OCI-LY1 (cell line): ENCODE measurements around the gene TMEM132A.
A peak's percentile ranks its signal among the peaks of the same experiment; 100 is the strongest.

Experiments
- H2AFZ ChIP-seq: fragments of 200-600 bp; sonication (generic), shearing (Covaris generic); 2 replicates; pipeline ENCODE4 v1.6.0; 2014; ENCODE audit warnings: antibody characterized with exemption, mild to moderate bottlenecking, low read length
- H3F3A ChIP-seq: fragments of 200-600 bp; sonication (generic), shearing (Covaris generic); 2 replicates; pipeline ENCODE4 v1.6.0; 2014; ENCODE audit warnings: mild to moderate bottlenecking, antibody characterized with exemption, low read length, moderate library complexity; ENCODE audit not compliant: insufficient read depth
- H3K27ac ChIP-seq: fragments of 200-600 bp; sonication (generic); 2 replicates; pipeline ENCODE4 v1.5.1; 2014; ENCODE audit warnings: low read length, mixed run types, mild to moderate bottlenecking, low read depth; ENCODE audit not compliant: poor library complexity, severe bottlenecking
- H3K27me3 ChIP-seq: fragments of 200-600 bp; sonication (generic); 2 replicates; pipeline ENCODE4 v1.6.0; 2014; ENCODE audit warnings: antibody characterized with exemption, mild to moderate bottlenecking, low read length, moderate library complexity; ENCODE audit not compliant: insufficient read depth
- H3K36me3 ChIP-seq: fragments of 200-600 bp; sonication (generic); 2 replicates; pipeline ENCODE4 v1.6.1; 2014; ENCODE audit warnings: mild to moderate bottlenecking, antibody characterized with exemption, low read length, moderate library complexity, mixed read lengths; ENCODE audit not compliant: insufficient read depth
- H3K4me1 ChIP-seq: fragments of 200-600 bp; sonication (generic); 2 replicates; pipeline ENCODE4 v1.5.1; 2014; ENCODE audit warnings: mild to moderate bottlenecking, low read length, moderate library complexity; ENCODE audit not compliant: insufficient read depth, severe bottlenecking
- H3K4me2 ChIP-seq: fragments of 200-600 bp; sonication (generic), shearing (Covaris generic); 2 replicates; pipeline ENCODE4 v1.6.1; 2014; ENCODE audit warnings: low read length
- H3K4me3 ChIP-seq: fragments of 200-600 bp; sonication (generic); 2 replicates; pipeline ENCODE4 v1.5.1; 2014; ENCODE audit warnings: low read length, low read depth, mild to moderate bottlenecking, mixed read lengths; ENCODE audit not compliant: poor library complexity, severe bottlenecking
- H3K79me2 ChIP-seq: fragments of 200-600 bp; shearing (Covaris generic); 2 replicates; pipeline ENCODE4 v1.6.1; 2016; ENCODE audit warnings: mixed run types, low read length, mixed read lengths; ENCODE audit not compliant: insufficient read depth
- H3K9ac ChIP-seq: fragments of 200-600 bp; sonication (generic), shearing (Covaris generic); 2 replicates; pipeline ENCODE4 v1.6.1; 2014; ENCODE audit warnings: mild to moderate bottlenecking, low read length, mixed read lengths
- H3K9me2 ChIP-seq: fragments of 200-600 bp; sonication (generic), shearing (Covaris generic); 2 replicates; pipeline ENCODE4 v1.6.1; 2014; ENCODE audit warnings: low read depth, mild to moderate bottlenecking, low read length, mixed read lengths
- H3K9me3 ChIP-seq: fragments of 200-600 bp; shearing (Covaris generic); 2 replicates; pipeline ENCODE4 v1.6.1; 2014; ENCODE audit warnings: low read length, mixed read lengths
- H4K20me1 ChIP-seq: fragments of 200-600 bp; sonication (generic), shearing (Covaris generic); 2 replicates; pipeline ENCODE4 v1.6.0; 2016; ENCODE audit warnings: mild to moderate bottlenecking, low read length; ENCODE audit not compliant: insufficient read depth
- EZH2 ChIP-seq: fragments of 200-600 bp; sonication (generic), shearing (Covaris generic); IDR thresholded peaks from 2 replicates; pipeline ENCODE4 v1.8.0; 2017; ENCODE audit warnings: borderline replicate concordance, mixed run types, mild to moderate bottlenecking, antibody characterized with exemption, low read length, moderate library complexity, mixed read lengths
- TF ChIP-seq, protein P1 (sequence below): fragments of 200-600 bp; sonication (generic), shearing (Covaris generic); IDR thresholded peaks from 2 replicates; pipeline ENCODE4 v1.5.1; 2017; ENCODE audit warnings: mild to moderate bottlenecking, antibody characterized with exemption, low read length, moderate library complexity, mixed read lengths

Gene TMEM132A

GRCh38 chr11:60924906-60925853, 920 bp downstream of the TMEM132A start:
- no peaks in the 10 kb centered on the region for H3K9me2 ChIP-seq
- H3K27me3 ChIP-seq: 0 out of 2 replicates have a peak, but pooled peaks cover 4% of the 10 kb centered on the region
- no peaks in the 10 kb centered on the region for H3K79me2 ChIP-seq
- no peak overlapping the region for H2AFZ ChIP-seq
- no peak; the same call in 1 of the 2 replicates for TF ChIP-seq EZH2
- TF ChIP-seq, protein P1, sequence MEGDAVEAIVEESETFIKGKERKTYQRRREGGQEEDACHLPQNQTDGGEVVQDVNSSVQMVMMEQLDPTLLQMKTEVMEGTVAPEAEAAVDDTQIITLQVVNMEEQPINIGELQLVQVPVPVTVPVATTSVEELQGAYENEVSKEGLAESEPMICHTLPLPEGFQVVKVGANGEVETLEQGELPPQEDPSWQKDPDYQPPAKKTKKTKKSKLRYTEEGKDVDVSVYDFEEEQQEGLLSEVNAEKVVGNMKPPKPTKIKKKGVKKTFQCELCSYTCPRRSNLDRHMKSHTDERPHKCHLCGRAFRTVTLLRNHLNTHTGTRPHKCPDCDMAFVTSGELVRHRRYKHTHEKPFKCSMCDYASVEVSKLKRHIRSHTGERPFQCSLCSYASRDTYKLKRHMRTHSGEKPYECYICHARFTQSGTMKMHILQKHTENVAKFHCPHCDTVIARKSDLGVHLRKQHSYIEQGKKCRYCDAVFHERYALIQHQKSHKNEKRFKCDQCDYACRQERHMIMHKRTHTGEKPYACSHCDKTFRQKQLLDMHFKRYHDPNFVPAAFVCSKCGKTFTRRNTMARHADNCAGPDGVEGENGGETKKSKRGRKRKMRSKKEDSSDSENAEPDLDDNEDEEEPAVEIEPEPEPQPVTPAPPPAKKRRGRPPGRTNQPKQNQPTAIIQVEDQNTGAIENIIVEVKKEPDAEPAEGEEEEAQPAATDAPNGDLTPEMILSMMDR: no peak
- H3K9me3 ChIP-seq: no peaks in the 10 kb centered on the region
- peak overlapping the region; percentile 59; the same call in 1 of the 2 replicates for H3K4me2 ChIP-seq
- no peaks in the 10 kb centered on the region for H3F3A ChIP-seq
- peaks cover 37% of the 10 kb centered on the region for H3K36me3 ChIP-seq
- peak overlapping the region; percentile 53 for H3K4me3 ChIP-seq
- H3K4me1 ChIP-seq: peaks cover 15% of the 10 kb centered on the region
- no peak overlapping the region for H3K9ac ChIP-seq
- H3K27ac ChIP-seq: no peak overlapping the region
- no peaks in the 10 kb centered on the region for H4K20me1 ChIP-seq

GRCh38 chr11:60925868-60926267, 1.6 kb downstream of the TMEM132A start:
- no peak overlapping the region for H3K9ac ChIP-seq
- H4K20me1 ChIP-seq: no peaks in the 10 kb centered on the region
- no peak overlapping the region for H2AFZ ChIP-seq
- H3F3A ChIP-seq: no peaks in the 10 kb centered on the region
- H3K9me2 ChIP-seq: no peaks in the 10 kb centered on the region
- H3K27ac ChIP-seq: no peak overlapping the region
- H3K4me2 ChIP-seq: no peak overlapping the region
- no peaks in the 10 kb centered on the region for H3K9me3 ChIP-seq
- H3K4me1 ChIP-seq: peaks cover 15% of the 10 kb centered on the region
- peaks cover 30% of the 10 kb centered on the region for H3K36me3 ChIP-seq
- 0 out of 2 replicates have a peak, but pooled peaks cover 4% of the 10 kb centered on the region for H3K27me3 ChIP-seq
- TF ChIP-seq, protein P1: no peak
- TF ChIP-seq EZH2: no peak
- no peaks in the 10 kb centered on the region for H3K79me2 ChIP-seq
- H3K4me3 ChIP-seq: no peak overlapping the region

DNA sequence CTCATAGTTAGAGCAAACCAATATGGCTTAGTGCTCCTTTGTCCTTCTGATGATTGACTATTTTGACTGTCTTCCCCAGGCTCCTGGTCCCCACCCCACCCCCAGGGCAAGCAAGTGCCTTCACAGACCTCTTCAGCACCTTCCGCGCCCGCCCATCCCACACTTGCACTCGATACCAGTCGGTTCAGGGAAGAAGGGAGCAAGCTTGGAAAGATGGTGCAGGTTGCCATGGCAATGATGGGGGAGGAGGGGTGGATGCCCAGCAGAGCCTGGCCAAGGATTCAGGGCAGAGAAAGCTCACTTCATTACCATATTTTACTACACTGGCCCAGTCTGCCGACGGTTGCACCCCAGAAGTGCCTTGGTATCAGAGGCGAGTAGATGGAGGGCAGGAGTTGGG, 2.2 kb downstream of the TMEM132A start:
- Histone ChIP-seq H3K9me3 (no peaks in the 10 kb centered on the region), H3K79me2 (no peaks in the 10 kb centered on the region), H2AFZ (no peak overlapping the region), H3K4me1 (peaks cover 21% of the 10 kb centered on the region), H4K20me1 (no peaks in the 10 kb centered on the region), H3K36me3 (peaks cover 24% of the 10 kb centered on the region), H3K9ac (no peak overlapping the region), H3K9me2 (no peaks in the 10 kb centered on the region), H3K4me2 (no peak overlapping the region), H3F3A (no peaks in the 10 kb centered on the region), H3K4me3 (no peak overlapping the region), H3K27ac (no peak overlapping the region), H3K27me3 (0 out of 2 replicates have a peak, but pooled peaks cover 4% of the 10 kb centered on the region)
- TF ChIP-seq EZH2: no peak
- TF ChIP-seq, protein P1: no peak
